ENCODE measurements around the gene JCAD. TPM values are rescaled to one million over a fixed set of nuclear protein-coding genes. Genes with fewer than 3 reads are reported as not detected.
"Not testable (repeated sequence)": the region's sequence is repeated elsewhere in the genome, so short reads cannot be mapped to it uniquely, and the experiment has no call there.

The JCAD gene
- total and polyA plus RNA-seq, 12 donors = 10.5 to 53.5 (median 22.2) TPM

DNA sequence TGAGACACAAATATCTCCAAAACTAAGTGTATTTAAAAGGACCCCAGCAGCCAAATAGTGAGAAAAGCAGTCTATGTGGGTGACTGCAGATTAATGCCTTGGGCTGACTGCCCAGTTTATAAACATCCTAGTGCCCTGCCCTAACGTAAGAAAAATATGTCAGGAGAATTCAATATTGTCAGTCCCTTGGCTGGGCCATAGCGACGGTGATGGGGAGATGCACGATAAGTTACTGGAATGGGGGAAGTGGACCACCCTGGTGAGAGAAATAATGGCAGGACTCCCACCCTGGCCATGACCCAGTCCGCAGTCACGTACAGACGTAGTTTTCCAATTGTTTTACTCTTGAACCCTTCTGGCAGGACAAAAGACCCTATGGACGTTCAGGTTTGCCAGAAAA, 48.0 kb downstream of the JCAD start:
- Histone ChIP-seq H3K27ac (no peak overlapping the region), H3K36me3 (replicated peaks in 1 of 2) (no peaks in the 10 kb centered on the region), H3K4me1 (replicated peaks in 1 of 2) (peaks cover 9 to 12% of the 10 kb centered on the region in 2 donors), H3K4me3 (no peak overlapping the region), H3K27me3 (no peaks in the 10 kb centered on the region), H3K9me3 (replicated peaks in 1 of 3) (no peaks in the 10 kb centered on the region)
- intact Hi-C loops (cut with DNase I) = no loop called here
- WGBS, 4 donors = 45 to 64% (median 57%) methylated on average over 8 of the region's 8 CpGs
- TF ChIP-seq, protein P1, sequence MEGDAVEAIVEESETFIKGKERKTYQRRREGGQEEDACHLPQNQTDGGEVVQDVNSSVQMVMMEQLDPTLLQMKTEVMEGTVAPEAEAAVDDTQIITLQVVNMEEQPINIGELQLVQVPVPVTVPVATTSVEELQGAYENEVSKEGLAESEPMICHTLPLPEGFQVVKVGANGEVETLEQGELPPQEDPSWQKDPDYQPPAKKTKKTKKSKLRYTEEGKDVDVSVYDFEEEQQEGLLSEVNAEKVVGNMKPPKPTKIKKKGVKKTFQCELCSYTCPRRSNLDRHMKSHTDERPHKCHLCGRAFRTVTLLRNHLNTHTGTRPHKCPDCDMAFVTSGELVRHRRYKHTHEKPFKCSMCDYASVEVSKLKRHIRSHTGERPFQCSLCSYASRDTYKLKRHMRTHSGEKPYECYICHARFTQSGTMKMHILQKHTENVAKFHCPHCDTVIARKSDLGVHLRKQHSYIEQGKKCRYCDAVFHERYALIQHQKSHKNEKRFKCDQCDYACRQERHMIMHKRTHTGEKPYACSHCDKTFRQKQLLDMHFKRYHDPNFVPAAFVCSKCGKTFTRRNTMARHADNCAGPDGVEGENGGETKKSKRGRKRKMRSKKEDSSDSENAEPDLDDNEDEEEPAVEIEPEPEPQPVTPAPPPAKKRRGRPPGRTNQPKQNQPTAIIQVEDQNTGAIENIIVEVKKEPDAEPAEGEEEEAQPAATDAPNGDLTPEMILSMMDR (IDR thresholded peaks at IDR 0.05) = no peak
- no peak for TF ChIP-seq POLR2A (IDR thresholded peaks at IDR 0.05)
- DNase-seq = no peak

DNA sequence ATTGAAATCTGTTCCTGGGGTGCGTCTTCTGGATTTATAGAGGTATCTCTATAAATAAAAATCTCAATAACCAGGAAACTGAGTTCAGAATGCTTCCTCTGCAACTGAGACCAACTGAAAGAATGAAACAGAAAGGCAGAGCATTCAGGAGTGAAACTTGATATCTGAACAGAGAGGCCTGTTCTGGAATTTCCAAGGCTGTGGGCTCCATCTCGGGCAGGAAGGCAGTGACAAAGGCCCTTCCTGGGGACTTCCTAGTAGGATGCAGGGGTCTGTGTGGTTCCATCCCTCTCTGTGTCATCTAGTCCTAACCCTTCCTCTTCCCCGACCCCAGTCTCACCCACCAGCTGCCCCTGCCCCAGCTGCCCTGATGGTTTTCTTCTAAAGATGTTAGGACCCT, 52.0 kb downstream of the JCAD start:
- no peak for DNase-seq
- TF ChIP-seq, protein P1 (IDR thresholded peaks at IDR 0.05) = no peak
- no peak for TF ChIP-seq POLR2A (IDR thresholded peaks at IDR 0.05)

GRCh38 chr10:30006410-30006809, 53.0 kb downstream of the JCAD start:
- Histone ChIP-seq H3K36me3 (replicated peaks in 1 of 2) (no peaks in the 10 kb centered on the region), H3K4me3 (no peak overlapping the region), H3K9me3 (replicated peaks in 1 of 3) (no peaks in the 10 kb centered on the region), H3K4me1 (replicated peaks in 1 of 2) (peaks cover 4 to 9% of the 10 kb centered on the region in 2 donors), H3K27ac (no peak overlapping the region), H3K27me3 (no peaks in the 10 kb centered on the region)
- WGBS, 4 donors = 82 to 92% (median 87%) methylated on average over 8 of the region's 8 CpGs
- TF ChIP-seq POLR2A (IDR thresholded peaks at IDR 0.05) = no peak
- TF ChIP-seq, protein P1 (IDR thresholded peaks at IDR 0.05) = no peak
- DNase-seq = no peak
- intact Hi-C loops (cut with DNase I) = loop anchor here in 1 of 2 donors (10.0 kb wide), 1 partner anchor 58 kb away; no protein-coding TSS in a partner anchor

More for the DNA sequence above, 52.0 kb downstream of the JCAD start:
- intact Hi-C loops (cut with DNase I) = loop anchor here in 1 of 2 donors (10.0 kb wide), 1 partner anchor 57 kb away; no protein-coding TSS in a partner anchor
- Histone ChIP-seq H3K27ac (no peak overlapping the region), H3K9me3 (replicated peaks in 1 of 3) (no peaks in the 10 kb centered on the region), H3K4me1 (replicated peaks in 1 of 2) (no peaks in the 10 kb centered on the region), H3K4me3 (no peak overlapping the region), H3K36me3 (replicated peaks in 1 of 2) (no peaks in the 10 kb centered on the region), H3K27me3 (no peaks in the 10 kb centered on the region)
- 58 to 79% (median 76%) methylated on average over 3 of the region's 3 CpGs for WGBS, 4 donors

GRCh38 chr10:30005116-30005515, 54.3 kb downstream of the JCAD start:
- not testable (repeated sequence) for H3K27me3 ChIP-seq; H3K9me3 ChIP-seq (replicated peaks in 1 of 3); H3K36me3 ChIP-seq (replicated peaks in 1 of 2); DNase-seq; H3K4me3 ChIP-seq; H3K27ac ChIP-seq
- 4 to 18% (median 11%) methylated on average over 1 of the region's 1 CpG for WGBS, 4 donors
- intact Hi-C loops (cut with DNase I) = loop anchor here in 1 of 2 donors (10.0 kb wide), 1 partner anchor 60 kb away; no protein-coding TSS in a partner anchor
- peaks cover 17 to 22% of the 10 kb centered on the region in 2 donors for H3K4me1 ChIP-seq (replicated peaks in 1 of 2)

Measured in adrenal gland (tissue), 12 donors.